ENCODE results near the gene NISCH. TPM values are rescaled to one million over a fixed set of nuclear protein-coding genes. Genes with fewer than 3 reads are reported as not detected.

Gene NISCH
- total RNA-seq, 1 donor from 2014 or later = 240 TPM

- Mint-ChIP-seq H3K4me1 (peaks cover 16% of the 10 kb centered on the region), H3K36me3 (peaks cover 8% of the 10 kb centered on the region), H3K9me3 (no peaks in the 10 kb centered on the region), H3K4me3 (no peak overlapping the region), H3K27ac (no peak overlapping the region), H3K27me3 (ENCODE audit: low read depth) (no peaks in the 10 kb centered on the region)
- DNase-seq (ENCODE audit: low spot score in 2 of 2, unreplicated experiment in 2 of 2) = no peak
- no peak for TF ChIP-seq CTCF (IDR thresholded peaks at IDR 0.05; ENCODE audit: unreplicated experiment)
Measured at GRCh38 chr3:52520716-52521487, 65.5 kb downstream of the NISCH start.

- H3K27me3 Mint-ChIP-seq (ENCODE audit: low read depth) = no peaks in the 10 kb centered on the region
- no peak for DNase-seq (ENCODE audit: low spot score in 2 of 2, unreplicated experiment in 2 of 2)
- H3K4me1 Mint-ChIP-seq = peaks cover 22% of the 10 kb centered on the region
- TF ChIP-seq CTCF (IDR thresholded peaks at IDR 0.05; ENCODE audit: unreplicated experiment) = no peak
- no peak overlapping the region for H3K4me3 Mint-ChIP-seq
- H3K27ac Mint-ChIP-seq = no peak overlapping the region
- no peaks in the 10 kb centered on the region for H3K9me3 Mint-ChIP-seq
- peaks cover 8% of the 10 kb centered on the region for H3K36me3 Mint-ChIP-seq
Measured at GRCh38 chr3:52521488-52521824, 66.1 kb downstream of the NISCH start.

- Mint-ChIP-seq H3K4me3 (no peak overlapping the region), H3K36me3 (peaks cover 8% of the 10 kb centered on the region), H3K9me3 (no peaks in the 10 kb centered on the region), H3K27me3 (ENCODE audit: low read depth) (no peaks in the 10 kb centered on the region), H3K27ac (no peak overlapping the region), H3K4me1 (peaks cover 23% of the 10 kb centered on the region)
- TF ChIP-seq CTCF (IDR thresholded peaks at IDR 0.05; ENCODE audit: unreplicated experiment) = no peak
- DNase-seq (ENCODE audit: low spot score in 2 of 2, unreplicated experiment in 2 of 2) = no peak
Measured at GRCh38 chr3:52521881-52522650, 66.7 kb downstream of the NISCH start.

- no peak overlapping the region for H3K27ac Mint-ChIP-seq
Measured at GRCh38 chr3:52522651-52523251, 67.3 kb downstream of the NISCH start.

More at GRCh38 chr3:52522651-52523251, 67.3 kb downstream of the NISCH start:
- DNase-seq (ENCODE audit: low spot score in 2 of 2, unreplicated experiment in 2 of 2) = no peak
- TF ChIP-seq CTCF (IDR thresholded peaks at IDR 0.05; ENCODE audit: unreplicated experiment) = no peak
- Mint-ChIP-seq H3K36me3 (peaks cover 8% of the 10 kb centered on the region), H3K4me1 (peaks cover 23% of the 10 kb centered on the region), H3K27me3 (ENCODE audit: low read depth) (no peaks in the 10 kb centered on the region), H3K9me3 (no peaks in the 10 kb centered on the region), H3K4me3 (no peak overlapping the region)

Data from mesothelial cell of epicardium (in vitro differentiated cells).